NT2/D1 (cell line): ENCODE data around the gene MTO1.
"Not testable (repeated sequence)": the region's sequence is repeated elsewhere in the genome, so short reads cannot be mapped to it uniquely, and the experiment has no call there.

Experiments used
- DNase-seq: peaks from one replicate; pipeline ENCODE4 v3.0.0-alpha.2; 2011; ENCODE audit warnings: low read depth, low spot score
- H3K27me3 ChIP-seq: 2 replicates; pipeline ENCODE4 v1.6.0; 2011; ENCODE audit warnings: mild to moderate bottlenecking; ENCODE audit not compliant: insufficient read length, insufficient read depth
- H3K36me3 ChIP-seq: 2 replicates; pipeline ENCODE4 v1.6.1; 2011; ENCODE audit warnings: mild to moderate bottlenecking, low read length, mixed read lengths; ENCODE audit not compliant: insufficient read depth, insufficient read length
- H3K4me1 ChIP-seq: 2 replicates; pipeline ENCODE4 v1.5.1; 2011; ENCODE audit not compliant: insufficient read depth, insufficient read length
- H3K4me3 ChIP-seq: 2 replicates; pipeline ENCODE4 v1.5.1; 2011; ENCODE audit warnings: low read depth; ENCODE audit not compliant: insufficient read length
- H3K9ac ChIP-seq: 2 replicates; pipeline ENCODE4 v1.6.0; 2011; ENCODE audit warnings: low read depth; ENCODE audit not compliant: insufficient read length
- H3K9me3 ChIP-seq: 2 replicates; pipeline ENCODE4 v1.5.1; 2011; ENCODE audit warnings: mild to moderate bottlenecking, low read length; ENCODE audit not compliant: insufficient read depth
- SUZ12 ChIP-seq: IDR thresholded peaks from 2 replicates; pipeline ENCODE4 v1.6.1; 2011; ENCODE audit not compliant: insufficient read length, insufficient read depth; ENCODE audit errors: extremely low read depth
- YY1 ChIP-seq: IDR thresholded peaks from 2 replicates; pipeline ENCODE4 v1.6.1; 2011; ENCODE audit not compliant: insufficient read length, insufficient read depth
- ZNF274 ChIP-seq: IDR thresholded peaks from 2 replicates; pipeline ENCODE4 v1.6.1; 2011; ENCODE audit warnings: mild to moderate bottlenecking, low read depth, low read length

Gene MTO1

GRCh38 chr6:73451223-73452106, 10.1 kb upstream of the MTO1 start:
- H3K9me3 ChIP-seq = no peaks in the 10 kb centered on the region
- DNase-seq = no peak
- no peaks in the 10 kb centered on the region for H3K27me3 ChIP-seq
- no peak overlapping the region for H3K9ac ChIP-seq
- no peaks in the 10 kb centered on the region for H3K36me3 ChIP-seq
- no peaks in the 10 kb centered on the region for H3K4me1 ChIP-seq
- H3K4me3 ChIP-seq = no peak overlapping the region
- no peak for TF ChIP-seq SUZ12
- no peak for TF ChIP-seq YY1
- TF ChIP-seq ZNF274 = no peak

- Histone ChIP-seq H3K27me3 (no peaks in the 10 kb centered on the region), H3K9me3 (no peaks in the 10 kb centered on the region), H3K36me3 (no peaks in the 10 kb centered on the region), H3K9ac (no peak within 1 kb of the TSS), H3K4me3 (no peak within 1 kb of the TSS), H3K4me1 (no peaks in the 10 kb centered on the region)
- no peak for DNase-seq
- TF ChIP-seq ZNF274 (no peak), YY1 (no peak), SUZ12 (no peak)
Measured at GRCh38 chr6:73452107-73452461, 9.5 kb upstream of the MTO1 start, which contains the start of gene CGAS. Gene CGAS, minus strand, starts transcription at chr6:73452297. Its CDS starts 116 bp downstream, at chr6:73452181.

GRCh38 chr6:73455865-73456629, 5.5 kb upstream of the MTO1 start:
- Histone ChIP-seq H3K9ac (no peak overlapping the region), H3K36me3 (no peaks in the 10 kb centered on the region), H3K9me3 (no peaks in the 10 kb centered on the region), H3K4me1 (no peaks in the 10 kb centered on the region), H3K27me3 (no peaks in the 10 kb centered on the region), H3K4me3 (no peak overlapping the region)
- TF ChIP-seq YY1 = no peak
- no peak for TF ChIP-seq SUZ12
- TF ChIP-seq ZNF274 = no peak
- DNase-seq = no peak

GRCh38 chr6:73459474-73459873, 2.1 kb upstream of the MTO1 start:
- not testable (repeated sequence) for H3K27me3 ChIP-seq, H3K4me1 ChIP-seq, H3K9me3 ChIP-seq, DNase-seq, H3K9ac ChIP-seq, H3K36me3 ChIP-seq, H3K4me3 ChIP-seq

GRCh38 chr6:73460056-73460455, 1.5 kb upstream of the MTO1 start:
- Histone ChIP-seq H3K27me3 (no peaks in the 10 kb centered on the region), H3K9ac (no peak overlapping the region), H3K4me3 (no peak overlapping the region), H3K9me3 (no peaks in the 10 kb centered on the region), H3K4me1 (no peaks in the 10 kb centered on the region), H3K36me3 (peaks cover 6% of the 10 kb centered on the region)
- no peak for DNase-seq
- TF ChIP-seq SUZ12 (no peak), YY1 (no peak), ZNF274 (no peak)

- DNase-seq = no peak
- Histone ChIP-seq H3K4me3 (no peak overlapping the region), H3K9ac (no peak overlapping the region), H3K4me1 (no peaks in the 10 kb centered on the region), H3K9me3 (no peaks in the 10 kb centered on the region), H3K36me3 (peaks cover 55% of the 10 kb centered on the region), H3K27me3 (no peaks in the 10 kb centered on the region)
- TF ChIP-seq YY1 = no peak
- no peak for TF ChIP-seq SUZ12
Measured at GRCh38 chr6:73471686-73472290, 10.3 kb downstream of the MTO1 start.

GRCh38 chr6:73476723-73477122, 15.2 kb downstream of the MTO1 start:
- Histone ChIP-seq H3K9ac (no peak overlapping the region), H3K36me3 (peaks cover 54% of the 10 kb centered on the region), H3K27me3 (no peaks in the 10 kb centered on the region), H3K4me3 (no peak overlapping the region), H3K9me3 (no peaks in the 10 kb centered on the region), H3K4me1 (no peaks in the 10 kb centered on the region)
- TF ChIP-seq SUZ12 = no peak
- TF ChIP-seq YY1 = no peak
- TF ChIP-seq ZNF274 = no peak
- DNase-seq = no peak
